Trophoblast cell (in vitro differentiated cells and primary cell): ENCODE data around the gene C3orf52.

Experiments used
- DNase-seq, 2 donors: peaks; one replicate each; pipeline ENCODE4 v3.0.0-alpha.2; 2016
- H2AFZ ChIP-seq: 2 replicates; pipeline ENCODE4 v1.6.1; 2013; ENCODE audit warnings: low read length, moderate library complexity, mild to moderate bottlenecking; ENCODE audit not compliant: insufficient read depth, poor library complexity
- H2AK5ac ChIP-seq: 2 replicates; pipeline ENCODE4 v1.6.1; 2013; ENCODE audit warnings: mild to moderate bottlenecking, low read length
- H2BK120ac ChIP-seq: 2 replicates; pipeline ENCODE4 v1.6.1; 2013; ENCODE audit warnings: low read length, mild to moderate bottlenecking, moderate library complexity; ENCODE audit not compliant: insufficient read depth, poor library complexity
- H2BK12ac ChIP-seq: 2 replicates; pipeline ENCODE4 v1.6.1; 2013; ENCODE audit warnings: mild to moderate bottlenecking, low read length, moderate library complexity
- H2BK5ac ChIP-seq: 2 replicates; pipeline ENCODE4 v1.6.1; 2013; ENCODE audit warnings: low read length, low read depth, moderate library complexity, mild to moderate bottlenecking; ENCODE audit not compliant: poor library complexity
- H3K14ac ChIP-seq: 2 replicates; pipeline ENCODE4 v1.6.1; 2013; ENCODE audit warnings: mild to moderate bottlenecking, low read length
- H3K18ac ChIP-seq: 2 replicates; pipeline ENCODE4 v1.6.1; 2013; ENCODE audit warnings: mild to moderate bottlenecking, low read length
- H3K23ac ChIP-seq: 2 replicates; pipeline ENCODE4 v1.6.1; 2013; ENCODE audit warnings: low read length
- H3K27ac ChIP-seq: 2 replicates; pipeline ENCODE4 v1.5.1; 2013; ENCODE audit warnings: low read depth, mild to moderate bottlenecking, inconsistent platforms, low read length, moderate library complexity
- H3K27me3 ChIP-seq: 2 replicates; pipeline ENCODE4 v1.6.1; 2013; ENCODE audit warnings: inconsistent platforms, mild to moderate bottlenecking, low read length, moderate library complexity; ENCODE audit not compliant: insufficient read depth
- H3K36me3 ChIP-seq, 2 experiments: 1 replicate in 1 of 2; 2 replicates in 1 of 2; pipeline ENCODE4 v1.6.1; 2013; ENCODE audit warnings: low read length in 2 of 2, mild to moderate bottlenecking in 2 of 2, moderate library complexity in 1 of 2; ENCODE audit not compliant: insufficient read depth in 2 of 2, control insufficient read depth in 1 of 2
- H3K4ac ChIP-seq: 2 replicates; pipeline ENCODE4 v1.6.1; 2013; ENCODE audit warnings: low read depth, mild to moderate bottlenecking, low read length, moderate library complexity
- H3K4me1 ChIP-seq, 2 experiments: 1 replicate in 1 of 2; 2 replicates in 1 of 2; pipeline ENCODE4 v1.6.1; 2013; ENCODE audit warnings: low read length in 2 of 2, mild to moderate bottlenecking in 2 of 2, moderate library complexity in 1 of 2; ENCODE audit not compliant: insufficient read depth in 2 of 2, control insufficient read depth in 1 of 2
- H3K4me2 ChIP-seq: 2 replicates; pipeline ENCODE4 v1.6.1; 2013; ENCODE audit warnings: inconsistent platforms, mild to moderate bottlenecking, low read length, moderate library complexity
- H3K4me3 ChIP-seq: 2 replicates; pipeline ENCODE4 v1.5.1; 2013; ENCODE audit warnings: mild to moderate bottlenecking, low read depth, low read length, inconsistent platforms
- H3K79me1 ChIP-seq: one replicate; pipeline ENCODE4 v1.6.1; 2013; ENCODE audit warnings: low read length
- H3K79me2 ChIP-seq: 2 replicates; pipeline ENCODE4 v1.6.1; 2013; ENCODE audit warnings: low read length, mild to moderate bottlenecking; ENCODE audit not compliant: control insufficient read depth, insufficient read depth, poor library complexity
- H3K9ac ChIP-seq: 2 replicates; pipeline ENCODE4 v1.6.1; 2013; ENCODE audit warnings: mild to moderate bottlenecking, low read length
- H3K9me3 ChIP-seq: 2 replicates; pipeline ENCODE4 v1.6.1; 2013; ENCODE audit warnings: low read depth, mild to moderate bottlenecking, control low read depth, inconsistent platforms, low read length; ENCODE audit not compliant: insufficient read depth
- H4K12ac ChIP-seq: 2 replicates; pipeline ENCODE4 v1.6.1; 2013; ENCODE audit warnings: low read depth, mild to moderate bottlenecking, low read length, moderate library complexity
- H4K8ac ChIP-seq: 2 replicates; pipeline ENCODE4 v1.6.1; 2013; ENCODE audit warnings: low read depth, mild to moderate bottlenecking, low read length, moderate library complexity
- H4K91ac ChIP-seq: one replicate; pipeline ENCODE4 v1.6.1; 2013; ENCODE audit warnings: low read depth, mild to moderate bottlenecking, low read length, moderate library complexity
- WGBS: extraction: QIAGEN DNeasy Blood & Tissue Kit; methylation state at CpG from one replicate; pipeline ENCODE4 v1.1.7; 2013; ENCODE audit warnings: missing lambda C conversion rate; ENCODE audit not compliant: insufficient read length, insufficient coverage; ENCODE audit errors: extremely low coverage; 5-methylcytosine and 5-hydroxymethylcytosine counted together

C3orf52 gene

GRCh38 chr3:112136046-112136445 lies 49.9 kb downstream of the C3orf52 start:
- Histone ChIP-seq H3K4me1 (no peaks in the 10 kb centered on the region), H4K12ac (no peak overlapping the region), H3K4me2 (no peak overlapping the region), H2AFZ (no peak overlapping the region), H3K9me3 (no peaks in the 10 kb centered on the region), H2BK120ac (no peak overlapping the region), H2BK12ac (no peak overlapping the region), H3K27me3 (no peaks in the 10 kb centered on the region), H3K9ac (no peak overlapping the region), H3K27ac (no peak overlapping the region), H4K8ac (no peak overlapping the region), H2AK5ac (no peak overlapping the region), H3K4me3 (no peak overlapping the region), H2BK5ac (no peak overlapping the region), H3K18ac (no peak overlapping the region), H3K79me2 (no peaks in the 10 kb centered on the region), H3K23ac (no peak overlapping the region), H3K4ac (no peak overlapping the region), H3K79me1 (no peaks in the 10 kb centered on the region), H3K14ac (no peak overlapping the region), H4K91ac (no peak overlapping the region), H3K36me3 (no peaks in the 10 kb centered on the region)
- no CpG with 5 or more reads among the region's 1 CpG for WGBS
- DNase-seq: no peak

GRCh38 chr3:112136959-112137693 lies 50.9 kb downstream of the C3orf52 start:
- Histone ChIP-seq H3K4me3 (no peak overlapping the region), H3K36me3 (no peaks in the 10 kb centered on the region), H4K91ac (no peak overlapping the region), H3K14ac (no peak overlapping the region), H4K8ac (no peak overlapping the region), H2BK120ac (no peak overlapping the region), H3K27ac (no peak overlapping the region), H3K79me1 (no peaks in the 10 kb centered on the region), H3K23ac (no peak overlapping the region), H4K12ac (no peak overlapping the region), H2AFZ (no peak overlapping the region), H3K9me3 (no peaks in the 10 kb centered on the region), H3K4ac (no peak overlapping the region), H2BK12ac (no peak overlapping the region), H3K4me1 (no peaks in the 10 kb centered on the region), H3K27me3 (no peaks in the 10 kb centered on the region), H3K79me2 (no peaks in the 10 kb centered on the region), H3K18ac (no peak overlapping the region), H2BK5ac (no peak overlapping the region), H3K4me2 (no peak overlapping the region), H3K9ac (no peak overlapping the region), H2AK5ac (no peak overlapping the region)
- WGBS: no CpG with 5 or more reads among the region's 5 CpGs
- DNase-seq: peak; percentile 22 to 66

GRCh38 chr3:112137781-112138180 lies 51.6 kb downstream of the C3orf52 start:
- WGBS: no CpG with 5 or more reads among the region's 4 CpGs
- DNase-seq: no peak
- H4K12ac ChIP-seq: no peak overlapping the region
- H2BK5ac ChIP-seq: no peak overlapping the region
- no peak overlapping the region for H2BK12ac ChIP-seq
- no peak overlapping the region for H3K4me2 ChIP-seq
- no peak overlapping the region for H2AK5ac ChIP-seq
- no peak overlapping the region for H4K91ac ChIP-seq
- H3K14ac ChIP-seq: no peak overlapping the region
- no peak overlapping the region for H3K9ac ChIP-seq
- H3K18ac ChIP-seq: no peak overlapping the region
- H2AFZ ChIP-seq: no peak overlapping the region
- H3K79me1 ChIP-seq: no peaks in the 10 kb centered on the region
- H3K27me3 ChIP-seq: no peaks in the 10 kb centered on the region
- H3K79me2 ChIP-seq: no peaks in the 10 kb centered on the region
- no peak overlapping the region for H3K23ac ChIP-seq
- H4K8ac ChIP-seq: no peak overlapping the region
- H3K9me3 ChIP-seq: no peaks in the 10 kb centered on the region
- no peak overlapping the region for H3K4ac ChIP-seq
- H2BK120ac ChIP-seq: no peak overlapping the region
- H3K36me3 ChIP-seq: no peaks in the 10 kb centered on the region
- H3K27ac ChIP-seq: no peak overlapping the region
- no peak overlapping the region for H3K4me3 ChIP-seq
- H3K4me1 ChIP-seq: no peaks in the 10 kb centered on the region

- Histone ChIP-seq H3K4me1 (no peaks in the 10 kb centered on the region), H3K18ac (no peak overlapping the region), H4K91ac (no peak overlapping the region), H3K27me3 (no peaks in the 10 kb centered on the region), H3K4ac (no peak overlapping the region), H2BK5ac (no peak overlapping the region), H4K12ac (no peak overlapping the region), H2BK120ac (no peak overlapping the region), H3K23ac (no peak overlapping the region), H3K27ac (no peak overlapping the region), H4K8ac (no peak overlapping the region), H2AFZ (no peak overlapping the region), H3K36me3 (no peaks in the 10 kb centered on the region), H3K9me3 (no peaks in the 10 kb centered on the region), H3K4me3 (no peak overlapping the region), H2BK12ac (no peak overlapping the region), H2AK5ac (no peak overlapping the region), H3K79me1 (no peaks in the 10 kb centered on the region), H3K9ac (no peak overlapping the region), H3K14ac (no peak overlapping the region), H3K4me2 (no peak overlapping the region), H3K79me2 (no peaks in the 10 kb centered on the region)
- no peak for DNase-seq
- WGBS: no CpG with 5 or more reads among the region's 1 CpG
Measured at GRCh38 chr3:112138219-112138969, 52.2 kb downstream of the C3orf52 start.
